Activated CD8-positive, alpha-beta memory T cell treated with anti-CD3 and anti-CD28 coated beads for 36 hours (primary cell): ENCODE measurements around the gene CDKN2B-AS1. TPM values are rescaled to one million over a fixed set of nuclear protein-coding genes. Genes with fewer than 3 reads are reported as not detected.

Source experiments
- CTCF ChIA-PET: fragments of 350-600 bp; sonication (Branson Sonifier 250); formaldehyde crosslinking; loops from one replicate; lab custom pipeline; 2021; ENCODE audit warnings: antibody characterized with exemption; lab: Charles Lee
- POLR2A ChIA-PET: fragments of 350-600 bp; sonication (Branson Sonifier 250); formaldehyde crosslinking; loops from one replicate; lab custom pipeline; 2021; ENCODE audit warnings: antibody characterized with exemption; lab: Charles Lee
- total RNA-seq, 2 experiments: library from RNA; stranded (reverse); gene quantifications; one replicate each; pipeline ENCODE4 v1.2.3, GENCODE V29; 2021

The CDKN2B-AS1 gene
- total RNA-seq, 2 experiments from 2014 or later = 0.61 to 0.67 TPM

- ChIA-PET POLR2A (no interaction called here), CTCF (interaction anchor here (1.5 kb wide), 1 partner anchor 24 kb away, joined by 5 read pairs; no protein-coding TSS in a partner anchor)
Measured at GRCh38 chr9:22103685-22104575, 109.3 kb downstream of the CDKN2B-AS1 start.

DNA sequence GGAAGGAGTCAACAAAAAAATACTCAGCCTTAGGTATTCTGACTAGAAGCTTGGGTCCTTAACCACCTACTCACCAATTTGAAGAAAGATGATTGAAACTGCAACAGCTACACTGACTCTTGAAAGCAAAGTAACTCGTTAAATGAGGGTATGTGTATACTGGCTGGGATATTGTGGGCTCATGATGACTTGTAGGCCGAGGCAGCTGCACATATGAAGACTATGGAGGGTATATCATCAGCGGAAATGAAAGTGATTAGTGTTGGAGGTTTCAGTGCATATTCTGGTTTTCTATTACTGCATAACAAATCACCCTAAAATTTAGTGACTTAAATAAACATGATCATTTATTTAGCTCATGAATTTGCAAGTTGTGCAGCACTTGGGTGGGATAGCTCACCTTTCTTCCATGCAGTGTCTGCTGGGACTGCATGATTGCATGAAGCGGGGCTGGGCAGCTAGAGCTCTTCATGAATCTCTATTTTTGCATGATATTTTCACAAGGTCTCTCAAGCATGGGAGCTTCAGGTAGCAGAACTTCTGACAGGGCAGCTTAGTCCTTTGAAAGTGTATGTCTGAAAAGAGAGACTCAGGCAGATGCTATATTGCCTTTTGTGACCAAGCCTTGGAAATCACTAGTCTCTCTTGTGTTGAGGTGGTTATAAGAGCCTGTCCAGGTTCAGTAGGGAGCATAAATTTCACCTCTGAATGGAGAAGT lies 110.6 kb downstream of the CDKN2B-AS1 start:
- CTCF ChIA-PET = interaction anchor here (1.0 to 1.7 kb wide), 3 partner anchors 9 to 25 kb away, joined by 3 to 6 read pairs (median 5); no protein-coding TSS in a partner anchor
- POLR2A ChIA-PET = interaction anchor here (0.7 to 1.1 kb wide), 3 partner anchors 25 to 302 kb away, joined by 3 to 4 read pairs (median 4); no protein-coding TSS in a partner anchor

- CTCF ChIA-PET = no interaction called here
Measured at GRCh38 chr9:22107202-22108045, 112.8 kb downstream of the CDKN2B-AS1 start.

GRCh38 chr9:22108581-22109370 lies 114.2 kb downstream of the CDKN2B-AS1 start:
- POLR2A ChIA-PET = no interaction called here
- CTCF ChIA-PET = no interaction called here

More at GRCh38 chr9:22107202-22108045, 112.8 kb downstream of the CDKN2B-AS1 start:
- POLR2A ChIA-PET = no interaction called here

DNA sequence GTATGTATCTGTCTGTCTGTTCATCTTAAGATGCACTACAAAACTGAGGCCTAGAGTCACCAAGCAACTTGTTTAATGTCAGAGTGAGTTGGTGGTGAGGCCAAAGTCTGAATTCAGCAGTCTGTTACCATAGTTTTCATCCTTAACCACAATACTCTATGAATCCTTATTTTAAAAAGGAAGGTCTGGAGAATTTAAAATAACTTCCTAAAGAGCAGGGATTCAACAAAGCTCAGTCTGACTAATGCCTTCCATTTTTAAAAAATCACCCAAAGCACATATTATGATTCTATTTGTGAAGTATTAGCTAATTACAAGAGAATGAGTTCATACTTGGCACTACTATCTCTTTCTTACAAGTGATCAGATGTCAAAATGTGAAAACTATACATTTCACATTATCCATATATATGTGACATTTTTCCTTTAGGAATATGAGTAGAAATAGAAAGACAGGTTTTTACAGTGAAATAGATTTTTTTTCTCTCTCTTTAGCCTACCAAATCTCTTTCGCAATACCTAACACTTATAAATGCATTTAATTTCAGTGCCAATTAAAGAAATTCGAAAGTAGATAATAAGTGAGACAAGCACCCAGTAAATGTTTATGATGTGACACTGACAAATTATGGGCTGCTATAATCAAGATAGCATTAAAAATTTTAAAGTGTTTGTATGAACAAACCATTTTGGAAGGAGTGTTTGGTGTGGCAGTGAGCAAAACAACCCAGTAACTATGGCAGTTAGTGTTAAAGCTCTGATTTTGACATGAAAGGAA lies 116.8 kb downstream of the CDKN2B-AS1 start:
- POLR2A ChIA-PET = no interaction called here
- CTCF ChIA-PET = no interaction called here

- POLR2A ChIA-PET = no interaction called here
- CTCF ChIA-PET = interaction anchor here (0.6 kb wide), 1 partner anchor 458 kb away, joined by 3 read pairs; no protein-coding TSS in a partner anchor
Measured at GRCh38 chr9:22111954-22112247, 117.3 kb downstream of the CDKN2B-AS1 start.

- CTCF ChIA-PET = no interaction called here
Measured at GRCh38 chr9:22112870-22113821, 118.6 kb downstream of the CDKN2B-AS1 start.

GRCh38 chr9:22114956-22115355 lies 120.4 kb downstream of the CDKN2B-AS1 start:
- ChIA-PET POLR2A (no interaction called here), CTCF (no interaction called here)

More at GRCh38 chr9:22112870-22113821, 118.6 kb downstream of the CDKN2B-AS1 start:
- POLR2A ChIA-PET = no interaction called here

GRCh38 chr9:22116758-22117157 lies 122.2 kb downstream of the CDKN2B-AS1 start:
- CTCF ChIA-PET = no interaction called here
- POLR2A ChIA-PET = no interaction called here

DNA sequence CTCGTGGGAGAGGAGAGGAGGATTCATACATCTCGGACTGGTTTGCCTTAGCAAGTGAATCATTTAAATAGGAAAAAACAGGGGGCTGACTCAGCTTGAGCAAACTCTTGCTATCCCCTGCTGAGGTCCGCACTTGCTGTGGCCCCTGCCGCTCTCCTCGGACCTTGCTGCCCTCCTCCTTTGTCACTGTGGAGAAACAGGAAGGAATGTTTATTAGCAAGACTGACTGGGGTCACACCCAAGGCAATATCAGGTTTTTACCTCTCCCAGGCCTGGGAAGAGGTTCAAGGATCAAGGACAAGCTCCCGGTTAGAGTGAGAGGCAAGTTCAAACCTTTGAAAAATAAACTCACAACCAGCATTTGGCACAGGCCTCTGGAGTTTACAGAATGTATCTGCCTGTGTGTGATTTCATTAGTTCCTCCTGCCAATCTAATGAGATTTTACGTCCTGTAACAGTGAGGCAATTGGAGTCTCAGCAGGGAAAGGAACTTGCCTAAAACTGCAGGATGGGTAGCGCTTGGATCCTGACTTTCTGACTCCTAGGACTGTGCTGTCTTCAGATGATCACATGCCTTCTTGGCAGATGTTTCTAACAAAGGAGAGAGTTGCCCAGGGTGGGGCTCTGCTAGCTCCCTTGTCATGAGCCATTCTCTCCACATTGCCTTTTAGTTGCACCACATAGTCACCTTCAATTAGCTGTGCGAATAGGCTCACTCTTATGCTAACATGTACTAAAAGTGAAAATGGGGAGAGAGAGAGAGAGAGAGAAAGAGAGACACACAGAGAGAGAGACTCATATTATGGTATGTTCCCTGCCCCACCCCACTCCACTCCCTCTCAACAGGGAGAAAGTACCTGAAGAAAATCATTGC lies 123.2 kb downstream of the CDKN2B-AS1 start:
- POLR2A ChIA-PET = no interaction called here
- CTCF ChIA-PET = interaction anchor here (0.7 to 3.1 kb wide), 3 partner anchors 37 to 304 kb away, joined by 3 to 12 read pairs (median 4); partner anchors contain the start of gene CDKN2B

- CTCF ChIA-PET = interaction anchor here (1.0 to 3.1 kb wide), 6 partner anchors 14 to 307 kb away, joined by 3 to 12 read pairs (median 6); partner anchors contain the start of gene CDKN2B
- POLR2A ChIA-PET = no interaction called here
Measured at GRCh38 chr9:22118810-22119521, 124.4 kb downstream of the CDKN2B-AS1 start.

DNA sequence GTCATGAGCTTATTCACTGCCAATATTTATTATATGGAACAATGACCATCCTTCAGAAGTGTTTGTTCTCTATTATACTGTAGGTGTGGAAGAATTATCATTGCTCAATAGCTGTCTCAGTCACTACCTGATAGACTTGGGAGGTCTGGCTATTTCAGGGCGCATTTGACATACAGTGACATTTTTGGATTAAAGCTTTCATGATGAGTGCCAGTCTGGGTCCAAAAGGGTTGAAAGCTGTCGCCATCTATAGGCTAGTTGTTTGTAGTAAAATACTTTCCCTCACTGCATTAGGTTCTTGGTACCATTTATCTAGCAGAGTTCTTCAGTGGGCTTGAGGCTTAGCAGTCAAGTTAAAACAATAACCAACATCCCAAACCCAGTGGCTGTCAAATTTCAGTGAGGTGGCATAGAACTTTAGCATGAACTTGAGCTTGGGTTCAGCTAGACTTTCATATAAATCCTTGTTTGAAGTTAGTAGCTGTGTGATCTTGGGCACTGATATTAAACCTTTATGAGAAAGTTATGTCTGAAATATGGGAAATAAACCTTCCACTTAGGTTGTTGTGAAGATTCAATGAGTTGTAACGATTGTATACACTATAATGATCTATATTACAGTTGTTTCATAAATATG lies 125.0 kb downstream of the CDKN2B-AS1 start:
- CTCF ChIA-PET = interaction anchor here (1.1 to 3.1 kb wide), 6 partner anchors 14 to 308 kb away, joined by 4 to 12 read pairs (median 6); partner anchors contain the start of genes CDKN2A, CDKN2B and CDKN2B-AS1
- POLR2A ChIA-PET = no interaction called here

DNA sequence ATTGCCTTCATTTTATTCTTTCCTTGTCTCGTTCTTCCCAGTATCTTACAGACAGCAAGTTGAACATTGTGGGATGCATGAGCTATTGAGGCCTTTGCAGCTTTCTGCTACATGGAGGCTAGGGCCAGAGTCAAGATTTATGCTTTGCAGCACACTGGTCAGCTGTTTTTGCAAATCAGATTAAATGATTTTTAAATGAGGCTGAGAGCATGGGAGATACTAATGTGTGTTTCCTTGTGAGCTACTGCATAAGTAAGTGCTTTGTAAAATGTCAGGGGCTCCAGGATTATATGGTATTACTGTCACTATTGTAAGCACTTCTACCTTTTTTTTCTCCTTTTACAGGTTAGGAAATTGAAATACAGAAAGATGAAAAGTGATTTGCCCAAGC lies 125.6 kb downstream of the CDKN2B-AS1 start:
- ChIA-PET POLR2A (no interaction called here), CTCF (interaction anchor here (1.1 to 3.1 kb wide), 6 partner anchors 15 to 308 kb away, joined by 4 to 12 read pairs (median 6); partner anchors contain the start of genes CDKN2A, CDKN2B and CDKN2B-AS1)

- POLR2A ChIA-PET = no interaction called here
- CTCF ChIA-PET = interaction anchor here (1.1 to 3.1 kb wide), 5 partner anchors 15 to 309 kb away, joined by 5 to 12 read pairs (median 6); partner anchors contain the start of genes CDKN2A, CDKN2B and CDKN2B-AS1
Measured at GRCh38 chr9:22120595-22120994, 126.0 kb downstream of the CDKN2B-AS1 start.
